SK-N-SH (cell line): ENCODE measurements around the gene BEST2.

ENCODE experiments used
- CTCF ChIP-seq: fragments of 200-600 bp; sonication (generic); IDR thresholded peaks from 2 replicates; pipeline ENCODE4 v1.6.1; 2017; ENCODE audit warnings: antibody characterized with exemption, mild to moderate bottlenecking, moderate library complexity
- EP300 ChIP-seq, 2 experiments: IDR thresholded peaks; 2 replicates each; pipeline versions ENCODE4 v1.4.0 to v1.6.1; 2012; ENCODE audit warnings: borderline replicate concordance in 1 of 2, low read depth in 1 of 2, low read length in 1 of 2
- EZH2phosphoT487 ChIP-seq: fragments of 200-600 bp; sonication (generic); IDR thresholded peaks from 2 replicates; pipeline ENCODE4 v1.6.1; 2017; ENCODE audit warnings: low read depth, mixed run types, mild to moderate bottlenecking, antibody characterized with exemption, moderate library complexity, borderline replicate concordance
- FOXM1 ChIP-seq: IDR thresholded peaks from 2 replicates; pipeline ENCODE4 v1.4.0; 2012; ENCODE audit warnings: low read depth, mild to moderate bottlenecking
- MAX ChIP-seq: IDR thresholded peaks from 2 replicates; pipeline ENCODE4 v1.4.0; 2012; ENCODE audit warnings: low read depth
- MXI1 ChIP-seq: IDR thresholded peaks from 2 replicates; pipeline ENCODE4 v1.6.1; 2012; ENCODE audit warnings: mild to moderate bottlenecking, low read depth, low read length, improper control_type of control experiment
- POLR2AphosphoS5 ChIP-seq: IDR thresholded peaks from 2 replicates; pipeline ENCODE4 v1.6.1; 2012; ENCODE audit warnings: low read depth, low read length
- SMC3 ChIP-seq: IDR thresholded peaks from 2 replicates; pipeline ENCODE4 v1.6.1; 2012; ENCODE audit warnings: low read depth, low read length, improper control_type of control experiment
- TAF1 ChIP-seq: IDR thresholded peaks from 2 replicates; pipeline ENCODE4 v1.6.1; 2012; ENCODE audit warnings: low read depth, mild to moderate bottlenecking, low read length, moderate library complexity, borderline replicate concordance
- TEAD4 ChIP-seq: IDR thresholded peaks from 2 replicates; pipeline ENCODE4 v1.4.0; 2012; ENCODE audit warnings: mild to moderate bottlenecking, borderline replicate concordance; ENCODE audit not compliant: insufficient read depth

GRCh38 chr19:12708641-12709040 lies 43.0 kb upstream of the BEST2 start:
- TF ChIP-seq TAF1, result no peak
- no peak for TF ChIP-seq MXI1
- TF ChIP-seq CTCF, result no peak
- TF ChIP-seq FOXM1, result no peak
- TF ChIP-seq MAX, result no peak
- no peak for TF ChIP-seq TEAD4
- no peak for TF ChIP-seq EZH2phosphoT487
- no peak for TF ChIP-seq EP300 (IDR thresholded peaks at IDR 0.05; ENCODE audit: borderline replicate concordance in 1 of 2, low read depth in 1 of 2, low read length in 1 of 2)
- TF ChIP-seq POLR2AphosphoS5, result no peak
- no peak for TF ChIP-seq SMC3
